IPS DF 4.7 (cell line): ENCODE measurements around the gene IPO9.
"Not testable (repeated sequence)": the region's sequence is repeated elsewhere in the genome, so short reads cannot be mapped to it uniquely, and the experiment has no call there.

Source experiments
- DNase-seq: peaks from one replicate; pipeline ENCODE4 v3.0.0-alpha.2; 2013; ENCODE audit warnings: low spot score; ENCODE audit errors: extremely low read depth

The IPO9 gene

DNA sequence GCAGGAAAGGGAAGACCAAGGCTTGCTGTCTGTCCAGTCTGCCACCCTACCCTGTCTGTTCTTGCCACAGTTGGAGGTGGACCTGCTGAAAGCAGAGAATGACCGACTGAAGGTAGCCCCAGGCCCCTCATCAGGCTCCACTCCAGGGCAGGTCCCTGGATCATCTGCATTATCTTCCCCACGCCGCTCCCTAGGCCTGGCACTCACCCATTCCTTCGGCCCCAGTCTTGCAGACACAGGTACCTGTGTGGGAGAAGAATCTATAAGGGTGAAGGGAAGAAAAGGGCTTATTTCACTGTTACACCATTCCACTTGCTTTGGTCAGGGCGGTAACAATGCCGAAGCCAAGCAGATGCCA lies 20.3 kb upstream of the IPO9 start:
- no peak for DNase-seq

DNA sequence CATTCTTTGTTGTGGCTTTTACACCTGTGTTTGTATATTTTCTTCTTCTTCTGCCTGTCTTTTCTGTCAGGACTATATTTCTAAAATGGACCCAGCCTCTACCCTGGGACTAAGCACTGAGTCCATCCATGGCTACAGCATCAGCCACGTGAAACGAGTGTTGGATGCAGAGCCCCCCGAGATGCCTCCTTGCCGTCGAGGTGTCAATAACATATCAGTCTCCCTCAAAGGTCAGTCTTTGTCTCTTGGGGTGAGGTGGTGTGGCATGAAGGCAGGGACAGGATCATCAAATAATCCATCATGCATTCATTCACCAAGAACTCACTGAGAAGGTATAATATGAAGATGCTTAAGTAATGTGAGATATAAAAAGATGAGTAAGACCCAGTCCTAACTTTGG lies 19.1 kb upstream of the IPO9 start:
- no peak for DNase-seq

DNA sequence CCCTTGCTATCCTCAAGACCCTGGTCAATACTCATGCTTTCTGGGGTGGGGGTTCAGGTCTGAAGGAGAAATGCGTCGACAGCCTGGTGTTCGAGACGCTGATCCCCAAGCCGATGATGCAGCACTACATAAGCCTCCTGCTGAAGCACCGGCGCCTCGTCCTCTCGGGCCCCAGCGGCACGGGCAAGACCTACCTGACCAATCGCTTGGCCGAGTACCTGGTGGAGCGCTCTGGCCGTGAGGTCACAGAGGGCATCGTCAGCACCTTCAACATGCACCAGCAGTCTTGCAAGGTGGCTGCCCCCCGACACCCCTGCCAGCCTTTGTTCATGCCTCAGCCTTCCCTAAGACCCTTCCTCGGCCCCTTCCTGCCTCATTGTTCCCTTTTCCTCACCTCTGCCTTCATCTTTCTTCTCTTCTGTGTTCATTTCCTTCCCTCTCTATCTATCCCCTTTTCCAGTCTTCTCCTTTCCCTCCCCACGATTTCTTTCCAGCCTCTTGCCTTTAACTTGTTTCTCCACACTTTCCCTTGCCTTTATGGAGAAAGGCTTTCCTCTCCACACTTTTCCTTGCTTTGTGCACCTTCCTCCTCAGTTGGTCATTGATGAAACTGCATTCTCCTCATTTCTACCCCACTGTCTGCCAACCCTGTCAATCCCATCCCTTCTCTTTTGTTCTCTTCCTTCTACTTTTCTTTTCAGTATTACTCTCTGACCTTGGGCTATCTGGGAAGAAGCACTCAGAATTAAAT lies 18.3 kb upstream of the IPO9 start:
- DNase-seq, result no peak

DNA sequence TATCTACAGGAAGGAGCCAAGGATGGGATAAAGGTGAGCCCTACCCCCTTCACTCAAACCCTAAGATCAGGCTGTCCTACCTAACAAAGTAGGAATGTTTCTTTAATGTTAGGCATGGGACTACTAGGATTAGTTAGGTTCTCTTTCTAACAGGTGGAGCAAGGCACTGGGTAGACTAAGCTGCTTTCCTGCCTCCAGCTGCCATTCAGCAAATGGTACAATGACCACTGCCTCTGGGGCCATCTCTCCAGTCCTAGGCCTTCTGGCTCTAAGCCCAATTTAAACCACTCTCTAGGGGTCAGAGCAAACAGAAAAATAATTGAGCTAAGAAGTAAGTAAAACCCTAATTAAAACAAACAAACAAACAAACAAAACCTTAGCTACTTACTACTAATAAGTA lies 15.7 kb upstream of the IPO9 start:
- no peak for DNase-seq

DNA sequence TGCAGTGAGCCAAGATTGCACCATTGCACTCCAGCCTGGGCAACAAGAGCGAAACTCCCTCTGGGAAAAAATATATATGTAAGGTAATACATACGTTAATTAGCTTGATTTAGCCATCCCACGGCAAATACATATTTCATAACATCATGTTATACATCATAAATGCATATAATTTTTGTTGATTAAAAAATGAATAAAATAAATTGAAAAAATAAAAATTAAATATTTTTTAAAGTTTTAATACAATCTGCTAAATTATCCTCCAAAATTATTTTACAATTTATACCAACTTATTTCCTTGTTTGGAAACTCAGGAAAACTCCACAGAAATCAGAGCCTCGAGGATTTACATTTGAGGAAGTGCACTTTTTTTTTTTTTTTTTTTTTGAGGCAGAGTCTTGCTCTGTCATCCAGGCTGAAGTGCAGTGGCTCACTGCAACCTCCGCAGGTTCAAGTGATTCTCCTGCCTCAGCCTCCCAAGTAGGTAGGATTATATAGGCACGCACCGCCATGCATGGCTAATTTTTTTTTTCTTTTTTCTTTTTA lies 12.6 kb upstream of the IPO9 start:
- no peak for DNase-seq

DNA sequence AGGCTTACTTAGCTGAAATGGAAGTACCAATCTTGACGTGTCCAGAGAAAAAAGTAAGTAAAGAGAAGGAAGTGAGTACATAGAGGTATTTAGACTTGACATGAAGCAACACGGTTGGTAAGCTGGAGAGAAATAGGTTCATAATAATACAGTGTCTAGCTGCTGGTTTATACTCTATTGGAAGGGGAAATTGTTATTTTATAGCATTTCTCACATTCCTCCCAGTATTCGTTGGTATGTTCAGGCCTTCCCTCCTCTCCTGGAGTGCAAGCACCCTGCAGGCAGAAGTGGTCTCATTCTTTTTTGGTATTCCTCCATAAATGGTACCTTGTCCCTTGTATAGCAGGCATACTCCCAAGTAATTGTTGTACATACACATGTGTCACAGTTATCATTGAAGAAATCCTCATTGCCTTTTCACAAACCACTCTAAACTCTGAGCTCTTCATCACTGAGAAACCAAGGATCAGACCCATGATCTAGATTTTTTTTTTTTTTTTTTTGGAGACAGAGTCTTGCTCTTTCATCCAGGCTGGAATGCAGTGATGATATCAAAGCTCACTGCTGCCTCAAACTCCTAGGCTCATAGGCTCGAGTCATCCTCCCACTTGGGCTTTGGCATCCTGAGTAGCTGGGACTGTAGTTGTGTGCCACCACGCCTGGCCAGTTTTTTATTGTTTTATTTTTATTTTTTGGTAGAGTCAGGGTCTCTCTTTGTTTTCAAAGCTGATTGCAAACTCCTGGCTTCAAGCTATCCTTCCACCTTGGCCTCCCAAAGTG lies 9.8 kb upstream of the IPO9 start:
- no peak for DNase-seq

DNA sequence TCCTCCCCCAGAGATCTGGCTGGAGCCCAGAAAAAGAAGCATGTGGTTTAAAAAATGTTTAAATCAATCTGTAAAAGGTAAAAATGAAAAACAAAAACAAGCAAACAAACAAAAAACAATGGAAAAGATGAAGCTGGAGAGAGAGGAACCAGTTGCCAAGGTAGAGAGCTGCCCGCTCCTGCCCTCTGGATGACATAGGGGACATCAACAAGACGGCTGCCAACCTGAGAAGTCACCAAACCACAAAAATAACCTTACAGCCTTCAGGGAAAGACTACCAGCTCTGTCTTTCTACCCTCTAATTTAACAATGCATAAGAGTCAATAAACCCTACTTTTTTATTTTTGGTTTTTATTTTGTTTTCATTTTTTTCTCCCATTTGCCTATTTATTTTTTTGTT lies 8.5 kb upstream of the IPO9 start:
- no peak for DNase-seq

DNA sequence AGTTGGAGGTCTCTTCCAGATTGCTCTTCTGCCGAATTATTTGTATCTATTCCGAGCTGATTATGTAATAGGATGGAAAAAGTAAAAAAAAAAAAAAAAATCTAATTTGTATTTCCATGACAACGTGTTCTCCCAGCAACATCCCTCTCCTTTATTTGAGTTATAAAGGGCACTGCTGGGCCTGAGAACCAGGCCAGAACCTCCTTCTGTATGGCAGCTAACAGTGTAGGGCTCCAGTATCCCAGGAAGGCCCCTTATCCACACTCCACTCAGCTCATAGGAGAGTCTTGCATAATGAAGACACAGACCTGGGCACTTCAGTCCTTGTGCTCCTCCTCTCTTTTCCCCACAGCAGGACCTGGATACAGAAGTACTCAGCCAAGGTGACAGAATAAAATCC lies 3.7 kb upstream of the IPO9 start:
- DNase-seq, result no peak

DNA sequence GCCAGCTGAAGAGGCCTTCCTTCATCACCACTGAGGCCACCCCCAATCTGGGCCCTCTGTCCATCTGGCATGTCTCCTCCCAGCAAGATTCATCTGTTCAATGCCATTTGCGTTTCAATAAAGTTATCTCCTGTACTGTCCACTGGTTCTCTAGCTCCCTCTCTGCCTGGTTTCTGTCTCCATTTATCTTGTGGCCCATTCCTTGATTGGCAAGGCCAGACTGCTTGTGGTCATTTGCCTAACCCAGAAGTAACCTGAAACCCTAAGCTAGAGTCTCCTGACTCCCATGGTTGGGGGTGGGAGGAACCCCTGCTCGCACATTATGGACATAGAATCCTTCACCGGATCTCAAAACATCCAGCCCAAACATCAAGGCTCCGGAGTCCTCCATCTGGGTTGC lies 2.1 kb upstream of the IPO9 start:
- no peak for DNase-seq

DNA sequence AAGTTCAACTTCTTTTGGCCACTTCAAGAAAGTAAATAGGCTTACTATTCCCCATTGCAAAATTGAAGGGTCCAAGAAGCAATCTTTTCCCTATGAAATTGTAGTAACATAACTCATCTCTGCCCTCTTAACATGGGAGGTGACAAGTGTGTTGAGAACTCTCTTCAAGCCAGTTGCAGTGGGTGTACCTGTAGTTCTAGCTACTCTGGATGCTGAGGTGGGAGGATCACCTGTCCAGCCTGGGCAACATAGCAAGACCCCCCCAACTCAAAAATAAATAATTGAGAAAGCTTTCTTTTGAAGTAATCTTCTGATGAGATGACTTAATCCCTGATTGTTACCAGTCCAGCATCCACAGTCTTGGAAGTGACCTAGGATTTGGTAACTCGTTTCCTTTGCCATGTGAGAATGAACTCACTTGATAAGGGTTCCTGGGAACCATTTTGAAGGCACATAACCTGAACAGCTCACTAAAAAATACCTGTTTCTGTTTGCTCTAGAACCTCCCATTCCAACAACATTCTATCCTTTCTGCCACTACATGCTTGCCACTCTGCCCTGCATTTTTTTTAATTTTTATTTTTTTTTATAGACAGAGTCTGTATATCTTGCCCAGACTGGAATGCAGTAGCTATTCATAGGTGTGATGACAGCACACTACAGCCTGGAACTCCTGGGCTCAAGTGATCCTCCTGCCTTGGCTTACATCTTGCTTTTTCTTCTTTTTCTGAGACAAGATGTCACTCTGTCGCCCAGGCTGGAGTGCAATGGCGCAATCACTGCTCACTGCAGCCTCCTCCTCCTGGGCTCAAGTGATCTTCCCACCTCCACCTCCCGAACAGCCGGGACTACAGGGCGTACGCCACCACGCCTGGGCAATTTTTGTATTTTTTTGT lies 1.4 kb upstream of the IPO9 start:
- DNase-seq, result no peak

DNA sequence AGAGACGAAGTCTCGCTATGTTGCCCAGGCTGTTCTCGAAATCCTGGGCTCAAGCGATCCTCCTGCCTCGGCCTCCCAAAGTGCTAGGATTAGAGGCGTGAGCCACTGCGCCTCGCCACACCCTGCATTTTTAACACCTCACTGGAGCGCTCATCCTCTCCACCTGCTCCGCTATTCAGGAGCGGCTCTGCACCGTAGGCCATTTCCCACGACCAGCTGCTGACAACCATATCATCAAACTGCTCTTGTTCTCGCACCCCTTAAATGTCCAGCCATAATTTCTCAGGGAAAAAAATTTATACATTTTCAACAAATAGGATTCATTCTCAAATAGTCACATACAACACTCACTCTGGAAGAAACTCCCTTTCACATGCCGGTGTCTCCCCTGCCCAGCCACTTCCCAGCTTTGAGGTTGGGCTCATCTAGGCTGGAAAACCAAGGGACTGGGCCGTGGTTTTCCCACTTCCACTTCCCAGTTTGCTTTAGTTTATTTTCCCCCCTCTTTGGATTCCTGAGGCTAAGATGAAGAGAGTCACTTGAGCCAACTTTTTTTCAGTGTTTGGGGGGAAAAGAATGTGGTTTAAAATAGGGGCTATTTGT lies 639 bp upstream of the IPO9 start:
- DNase-seq, result no peak

DNA sequence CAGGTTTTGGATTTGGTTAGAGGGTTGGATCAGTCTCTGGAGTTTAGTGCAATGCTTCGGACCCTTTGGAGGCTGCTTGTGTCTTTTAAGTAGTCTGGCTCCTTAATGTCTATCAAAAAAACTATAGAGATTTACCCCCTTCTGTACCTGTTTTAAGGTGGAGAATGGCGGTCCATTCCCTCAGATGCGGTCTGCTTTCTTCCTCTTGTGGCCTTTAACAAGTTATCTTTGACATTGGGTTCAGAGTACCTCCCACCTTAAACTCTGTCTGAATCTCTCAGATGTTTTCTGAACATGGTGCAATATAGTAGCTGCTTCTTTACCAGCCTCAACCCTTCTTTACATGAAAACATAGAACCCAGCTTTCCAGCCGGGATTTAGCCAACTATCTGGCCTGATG lies 2.4 kb downstream of the IPO9 start:
- no peak for DNase-seq

DNA sequence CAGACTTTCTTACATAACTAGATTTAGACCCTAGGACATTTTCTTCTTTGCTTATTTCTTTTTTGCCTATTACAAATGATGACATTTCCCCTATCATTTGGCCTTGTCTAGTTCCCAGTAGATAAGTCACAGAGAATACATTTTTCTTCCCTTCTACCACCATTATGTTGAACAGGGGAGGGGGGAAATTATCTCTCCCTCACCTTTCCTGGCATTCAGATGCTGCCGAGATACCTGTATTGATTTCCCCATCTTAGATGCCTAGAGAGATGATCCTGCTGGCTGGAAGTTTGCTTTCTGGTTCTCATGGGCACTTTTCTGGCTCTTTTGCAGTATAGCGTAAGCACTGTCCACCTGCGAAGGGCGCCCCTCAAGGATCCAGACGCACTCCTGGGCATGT lies 5.7 kb downstream of the IPO9 start:
- DNase-seq, result no peak

DNA sequence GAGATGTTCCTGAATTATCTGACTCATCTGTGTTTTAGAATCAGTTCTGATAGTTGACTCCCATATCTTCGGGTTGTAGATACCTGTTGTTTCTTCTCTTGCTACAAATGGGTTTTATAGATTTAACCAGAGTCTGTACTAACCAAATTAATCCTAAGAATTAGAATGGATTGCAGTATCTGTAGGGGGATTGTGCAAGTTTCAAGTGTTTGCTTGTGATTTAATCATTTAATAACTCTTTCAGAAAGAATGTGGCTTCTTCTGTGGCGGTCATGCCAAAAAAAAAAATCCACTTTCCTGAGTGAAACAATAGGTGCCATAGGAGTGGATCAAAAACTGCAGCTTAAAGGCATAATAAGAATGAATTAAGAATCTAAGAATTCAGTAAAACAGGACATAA lies 9.4 kb downstream of the IPO9 start:
- no peak for DNase-seq

DNA sequence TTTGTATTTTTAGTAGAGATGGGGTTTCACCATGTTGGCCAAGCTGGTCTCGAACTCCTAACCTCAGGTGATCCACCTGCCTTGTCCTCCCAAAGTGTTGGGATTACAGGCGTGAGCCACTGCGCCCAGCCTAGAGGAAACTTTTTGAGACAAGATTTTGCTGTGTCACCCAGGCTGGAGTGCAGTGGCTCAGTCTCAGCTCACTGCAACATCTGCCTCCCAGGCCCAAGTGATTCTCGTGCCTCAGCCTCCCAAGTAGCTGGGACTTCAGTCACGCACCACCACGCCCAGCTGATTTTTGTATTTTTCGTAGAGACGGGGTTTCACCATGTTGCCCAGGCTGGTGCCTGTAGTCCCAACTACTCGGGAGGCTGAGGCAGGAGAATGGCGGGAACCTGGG lies 10.1 kb downstream of the IPO9 start:
- not testable (repeated sequence) for DNase-seq

DNA sequence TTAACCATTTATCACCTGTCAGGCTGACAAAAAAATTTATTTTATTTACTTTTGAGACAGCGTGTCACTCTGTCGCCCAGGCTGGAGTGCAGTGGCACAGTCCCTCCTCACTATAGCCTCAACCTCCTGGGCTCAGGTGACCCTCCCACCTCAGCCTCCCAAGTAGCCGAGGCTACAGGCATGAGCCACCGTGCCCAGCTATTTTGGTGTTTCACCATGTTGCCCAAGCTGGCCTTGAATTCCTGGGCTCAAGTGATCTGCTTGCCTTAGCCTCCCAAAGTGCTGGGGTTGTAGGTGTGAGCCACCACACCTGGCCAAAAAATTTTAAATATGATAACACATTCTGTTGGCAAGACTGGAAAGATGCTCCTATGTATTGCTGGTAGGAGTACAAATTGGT lies 11.1 kb downstream of the IPO9 start:
- no peak for DNase-seq

DNA sequence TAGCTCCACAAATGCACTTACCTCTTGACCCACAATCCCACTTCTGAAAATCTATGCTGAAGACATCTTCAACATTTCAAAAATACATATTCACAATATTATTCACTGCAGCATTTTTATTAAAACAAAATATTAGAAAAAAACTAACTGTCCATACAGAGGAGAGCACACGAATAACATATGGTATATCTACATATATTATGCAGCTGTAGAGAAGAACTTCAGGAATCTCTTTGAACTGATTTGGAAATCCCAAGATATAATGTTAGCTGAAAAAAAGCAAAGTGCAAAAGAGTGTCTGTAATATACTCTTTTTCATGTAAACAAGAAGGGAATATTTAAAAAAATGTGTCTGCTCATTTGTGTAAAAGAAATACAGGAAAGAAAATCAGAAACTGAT lies 11.5 kb downstream of the IPO9 start:
- no peak for DNase-seq

DNA sequence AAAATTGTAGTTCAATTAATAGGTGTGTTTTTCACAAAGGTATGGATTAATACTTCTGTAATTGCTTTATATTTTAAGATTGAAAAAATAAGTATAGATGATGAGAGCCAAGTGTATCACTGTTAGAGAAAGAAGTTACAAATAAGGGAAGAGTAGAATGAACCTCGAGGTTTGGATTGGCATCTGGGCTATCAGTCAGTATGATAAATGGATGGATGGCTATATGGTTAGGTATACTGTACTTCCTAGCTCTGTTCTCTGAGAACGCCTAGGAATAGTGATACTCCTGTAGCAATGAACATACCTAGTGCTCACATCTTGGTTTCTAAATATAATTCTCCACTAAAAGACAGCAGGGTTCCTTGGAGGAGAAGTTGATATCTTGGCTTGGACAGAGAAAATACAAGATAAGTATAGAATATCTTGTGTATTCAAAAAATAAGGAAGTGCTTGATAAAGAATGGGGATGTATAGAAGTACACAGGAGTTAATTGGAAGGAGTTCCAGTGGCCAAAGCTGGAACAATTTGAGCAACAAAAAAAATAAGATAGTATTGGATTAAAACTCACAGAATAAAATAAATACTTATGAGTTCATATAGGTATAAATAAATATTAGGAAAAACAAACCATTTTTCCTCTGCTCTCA lies 12.4 kb downstream of the IPO9 start:
- no peak for DNase-seq

DNA sequence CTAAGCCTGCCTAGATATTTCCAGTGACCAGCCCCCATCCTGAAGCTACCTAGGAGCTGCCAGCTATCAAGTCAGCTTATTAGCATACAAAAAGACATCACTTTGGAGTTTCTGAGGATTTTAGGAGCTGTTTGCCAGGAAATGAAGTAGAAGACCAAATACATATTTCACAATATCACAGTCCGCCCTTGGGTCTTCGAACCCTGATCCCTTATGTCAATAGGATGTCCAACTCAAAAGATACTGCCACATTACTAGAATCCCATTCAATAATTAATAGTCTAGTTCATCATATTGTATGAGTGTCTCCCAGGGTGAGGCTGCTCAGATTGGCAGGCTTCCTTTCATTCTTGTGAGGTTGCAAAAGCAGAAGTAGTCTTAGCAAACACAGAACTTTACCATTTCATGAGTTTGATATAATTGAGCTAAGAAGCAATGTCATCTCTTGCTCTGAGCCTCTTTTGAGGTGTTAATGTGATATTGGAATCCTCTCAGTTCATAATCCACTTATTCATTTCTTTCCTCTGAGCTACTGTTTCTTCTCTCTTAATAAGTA lies 13.6 kb downstream of the IPO9 start:
- DNase-seq, result no peak

DNA sequence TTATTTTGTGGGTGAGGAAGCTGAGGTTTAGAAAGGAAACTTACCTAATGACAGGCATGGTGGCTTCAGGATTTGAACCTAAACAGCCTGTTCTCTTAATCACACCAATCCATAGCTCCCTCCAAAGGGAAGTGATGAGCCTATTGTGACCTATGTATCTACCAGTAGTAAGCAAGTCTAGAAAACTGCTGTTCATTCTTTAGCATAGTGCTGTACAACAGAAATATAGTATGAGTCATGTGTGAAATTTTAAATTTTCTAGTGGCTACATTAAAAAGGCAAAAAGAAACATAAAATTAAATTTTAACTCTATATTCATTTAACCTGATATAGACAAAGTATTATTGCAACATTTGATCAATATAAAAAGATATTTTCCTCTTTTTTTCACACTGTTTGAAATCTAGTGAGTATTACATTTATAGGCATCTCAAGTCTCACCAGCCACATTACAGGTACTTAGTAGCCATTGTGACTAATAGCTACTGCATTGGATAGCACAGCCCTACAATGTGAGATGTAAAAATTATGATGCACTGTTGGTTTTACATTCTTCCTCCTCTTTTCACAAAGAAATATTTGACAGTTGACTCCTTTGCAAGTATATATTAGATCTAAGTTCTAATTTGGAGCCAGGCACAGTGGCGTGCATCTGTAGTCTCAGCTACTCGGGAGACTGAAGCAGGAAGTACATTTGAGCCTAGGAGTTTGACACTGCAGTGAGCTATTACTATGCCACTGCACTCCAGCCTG lies 16.6 kb downstream of the IPO9 start:
- DNase-seq, result no peak
